Hematopoietic multipotent progenitor cell treated with erythropoietin and hydrocortisone succinate and interleukin-3 and kit ligand, for 8 days (in vitro differentiated cells): ENCODE measurements around the gene RPA3.
A peak's percentile ranks its signal among the peaks of the same experiment; 100 is the strongest.

Experiments
- DNase-seq: peaks from one replicate; pipeline ENCODE4 v3.0.0-alpha.2; 2015

Gene RPA3

GRCh38 chr7:7731732-7732131 lies 13.3 kb upstream of the RPA3 start:
- no peak for DNase-seq

GRCh38 chr7:7720750-7721621 lies 2.6 kb upstream of the RPA3 start:
- DNase-seq, result no peak

DNA sequence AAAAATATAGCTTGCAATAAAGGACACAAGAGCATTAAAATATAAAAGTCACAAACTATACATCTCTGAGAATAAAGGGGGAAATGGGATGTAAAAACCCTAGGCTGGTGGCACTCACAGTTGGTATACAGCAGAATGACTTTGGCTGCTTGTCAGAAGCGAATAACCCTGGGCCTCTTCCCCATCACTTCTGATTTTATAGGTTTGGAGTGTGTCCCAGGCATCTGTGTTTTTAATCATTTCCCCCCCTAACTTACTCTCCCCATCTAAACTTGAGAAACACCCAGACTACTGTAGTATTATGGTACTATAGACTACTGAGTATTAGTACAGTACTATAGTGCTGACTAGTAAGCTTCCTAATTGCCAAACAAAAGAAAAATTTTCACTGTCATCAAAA lies 1.8 kb upstream of the RPA3 start:
- no peak for DNase-seq

GRCh38 chr7:7719236-7719635 lies 829 bp upstream of the RPA3 start:
- peak; percentile 5 for DNase-seq

GRCh38 chr7:7713730-7714129 lies 4.7 kb downstream of the RPA3 start:
- no peak for DNase-seq

DNA sequence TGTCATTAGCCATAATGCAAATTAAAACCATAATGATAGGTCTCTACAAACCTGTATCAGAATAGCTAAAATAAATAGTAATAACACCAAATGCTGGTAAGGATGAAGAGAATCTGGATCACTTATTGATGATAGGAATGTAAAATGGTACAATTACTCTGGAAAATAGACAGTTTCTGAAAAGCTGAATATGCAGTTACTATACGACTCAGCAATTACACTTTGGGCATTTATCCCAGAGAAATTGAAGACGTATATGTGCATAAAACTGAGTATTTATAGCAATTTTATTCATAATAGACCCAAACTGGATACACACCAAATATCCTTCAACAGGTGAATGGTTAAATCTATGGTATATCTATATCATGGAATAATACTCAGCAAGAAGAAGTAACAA lies 7.9 kb downstream of the RPA3 start:
- DNase-seq, result no peak

GRCh38 chr7:7709291-7709690 lies 9.1 kb downstream of the RPA3 start:
- no peak for DNase-seq

- DNase-seq, result no peak
Observed at GRCh38 chr7:7707806-7708205, 10.6 kb downstream of the RPA3 start.

- DNase-seq, result no peak
Observed at GRCh38 chr7:7707246-7707645, 11.2 kb downstream of the RPA3 start.

DNA sequence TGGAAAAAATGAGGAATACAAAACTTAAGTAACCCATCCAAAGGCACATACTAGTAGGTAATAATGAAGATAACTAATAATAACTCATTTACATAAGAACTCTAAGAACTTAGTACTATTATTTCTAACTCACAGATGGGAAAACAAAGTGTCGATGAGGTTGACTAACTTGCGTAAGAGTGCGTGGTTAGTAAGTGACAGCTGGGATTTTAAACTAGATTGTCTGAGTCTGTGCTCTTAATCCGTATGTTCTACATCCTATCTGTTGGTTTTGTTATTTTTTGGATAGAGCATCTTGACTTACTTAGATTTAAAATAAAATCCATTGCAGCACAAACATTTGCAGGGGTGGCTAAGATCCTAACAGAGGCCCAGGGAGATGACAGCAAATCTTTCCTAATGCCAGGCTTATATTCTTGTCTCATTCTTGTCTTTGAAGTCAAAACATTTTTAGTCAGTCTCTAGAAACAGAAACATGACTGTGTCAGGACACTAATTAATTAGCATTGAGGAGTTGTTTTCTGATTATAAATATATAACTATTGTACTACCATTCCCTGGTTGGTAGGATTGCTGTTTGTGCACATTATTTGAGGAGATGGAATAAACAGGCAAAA lies 11.7 kb downstream of the RPA3 start:
- DNase-seq, result no peak

DNA sequence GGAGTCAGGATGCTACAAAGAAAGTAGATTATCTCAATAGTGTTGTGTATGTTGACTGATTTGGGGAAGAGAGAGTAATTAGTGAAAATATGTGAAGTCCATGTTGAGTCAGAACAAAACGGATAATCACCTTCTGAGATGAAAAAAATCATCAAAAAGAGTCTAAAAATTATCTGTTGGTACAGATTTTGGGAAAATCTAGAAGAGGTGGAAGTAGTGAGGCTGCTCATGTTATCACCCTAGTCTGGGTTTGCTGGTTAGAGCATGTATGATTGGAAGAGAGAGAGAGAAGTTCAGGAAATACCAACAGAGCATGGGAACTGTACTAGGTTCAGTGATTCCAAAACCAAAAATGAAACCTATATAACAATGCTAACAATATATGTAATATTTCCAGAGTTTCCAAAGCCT lies 12.3 kb downstream of the RPA3 start:
- no peak for DNase-seq

DNA sequence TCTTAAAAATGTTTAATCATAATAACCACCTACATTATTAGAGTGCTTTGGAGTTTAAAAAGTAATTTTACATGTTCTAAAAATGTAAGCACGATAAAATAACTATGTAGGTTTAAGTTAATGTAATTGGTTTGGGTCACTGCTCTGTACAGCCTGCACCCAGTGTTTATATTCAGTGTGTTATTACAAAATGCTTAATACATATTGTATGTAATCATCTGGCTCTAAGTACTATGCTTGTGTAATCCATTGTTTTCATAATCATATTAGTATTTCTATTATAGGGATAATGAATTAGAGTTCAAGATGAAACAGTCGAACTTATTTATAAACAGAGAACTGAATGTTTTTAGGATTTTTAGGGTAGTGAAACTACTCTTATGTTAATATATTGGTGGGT lies 13.1 kb downstream of the RPA3 start:
- no peak for DNase-seq

GRCh38 chr7:7704867-7705266 lies 13.5 kb downstream of the RPA3 start:
- DNase-seq, result no peak

DNA sequence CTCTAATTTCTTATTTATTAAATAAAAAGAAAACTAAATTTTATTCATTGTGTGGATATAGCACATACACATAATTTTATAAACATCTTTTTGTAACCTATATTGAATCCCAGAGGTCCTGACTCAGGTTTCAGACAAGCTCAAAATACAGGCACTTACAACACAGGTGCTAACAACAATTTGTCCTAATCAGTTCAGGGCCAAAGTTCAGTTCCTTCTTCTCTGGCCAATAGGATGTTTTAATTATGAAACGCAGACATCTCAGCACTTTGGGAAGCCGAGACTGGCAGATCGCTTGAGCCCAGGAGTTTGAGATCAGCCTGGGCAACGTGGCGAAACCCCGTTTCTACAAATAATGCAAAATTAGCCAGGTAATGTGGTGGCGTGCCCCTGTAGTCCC lies 15.0 kb downstream of the RPA3 start:
- no peak for DNase-seq

DNA sequence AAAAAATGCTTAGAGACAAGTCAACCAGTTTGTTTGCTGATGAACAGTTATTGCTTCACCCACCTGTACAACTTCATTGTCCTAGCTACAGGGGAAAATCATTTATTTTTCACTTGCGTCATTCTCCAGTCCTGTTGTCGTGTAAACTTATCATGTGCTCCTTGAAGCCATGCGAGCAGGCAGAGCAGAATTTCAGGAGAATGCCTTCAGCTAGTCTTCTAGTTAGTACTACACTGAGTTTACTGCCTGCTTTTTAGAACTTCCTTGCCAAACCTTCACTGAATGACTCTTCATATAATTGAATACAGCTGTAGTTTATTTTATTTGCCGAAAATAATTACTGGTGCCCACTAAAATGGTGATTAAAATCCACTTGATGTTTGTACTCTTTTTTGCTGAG lies 15.6 kb downstream of the RPA3 start:
- no peak for DNase-seq

- no peak for DNase-seq
Observed at GRCh38 chr7:7701527-7701926, 16.9 kb downstream of the RPA3 start.

GRCh38 chr7:7699970-7700369 lies 18.4 kb downstream of the RPA3 start:
- DNase-seq, result no peak

DNA sequence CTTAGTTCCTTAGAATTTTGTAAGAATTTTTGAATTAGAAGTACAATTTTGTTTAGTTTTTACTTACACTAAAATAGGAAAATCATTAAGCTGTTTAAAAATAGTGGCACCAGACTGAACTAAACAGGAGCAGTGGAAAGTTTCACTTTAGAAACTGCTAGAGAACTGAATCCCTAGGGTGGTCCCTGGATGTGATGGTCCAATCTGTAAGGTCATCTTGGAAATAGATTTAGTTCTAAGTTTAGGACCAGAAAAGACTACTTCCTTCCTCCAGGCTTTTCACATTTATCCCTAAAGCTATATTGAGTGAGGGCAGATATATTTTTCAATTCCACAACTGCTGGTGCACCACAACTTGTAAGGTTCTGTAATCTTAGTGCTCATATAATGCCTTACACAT lies 19.0 kb downstream of the RPA3 start:
- DNase-seq, result no peak

DNA sequence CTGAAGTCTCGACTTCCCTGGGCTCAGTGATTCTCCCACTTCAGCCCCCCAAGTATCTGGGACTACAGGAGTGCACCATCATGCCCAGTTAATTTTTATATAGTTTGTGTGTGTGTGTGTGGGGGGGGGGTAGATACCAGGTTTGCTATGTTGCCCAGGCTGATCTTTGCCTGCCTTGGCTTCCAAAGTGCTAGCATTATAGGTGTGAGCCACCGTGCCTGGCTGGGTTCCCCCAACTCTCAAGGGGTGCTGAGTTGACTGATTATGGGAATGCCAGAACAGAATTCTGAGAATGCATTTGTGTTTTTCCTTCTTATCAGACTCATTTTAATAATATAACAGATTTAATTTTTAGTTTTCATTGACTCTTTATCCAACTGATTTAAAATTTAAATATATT lies 19.5 kb downstream of the RPA3 start:
- DNase-seq, result no peak

DNA sequence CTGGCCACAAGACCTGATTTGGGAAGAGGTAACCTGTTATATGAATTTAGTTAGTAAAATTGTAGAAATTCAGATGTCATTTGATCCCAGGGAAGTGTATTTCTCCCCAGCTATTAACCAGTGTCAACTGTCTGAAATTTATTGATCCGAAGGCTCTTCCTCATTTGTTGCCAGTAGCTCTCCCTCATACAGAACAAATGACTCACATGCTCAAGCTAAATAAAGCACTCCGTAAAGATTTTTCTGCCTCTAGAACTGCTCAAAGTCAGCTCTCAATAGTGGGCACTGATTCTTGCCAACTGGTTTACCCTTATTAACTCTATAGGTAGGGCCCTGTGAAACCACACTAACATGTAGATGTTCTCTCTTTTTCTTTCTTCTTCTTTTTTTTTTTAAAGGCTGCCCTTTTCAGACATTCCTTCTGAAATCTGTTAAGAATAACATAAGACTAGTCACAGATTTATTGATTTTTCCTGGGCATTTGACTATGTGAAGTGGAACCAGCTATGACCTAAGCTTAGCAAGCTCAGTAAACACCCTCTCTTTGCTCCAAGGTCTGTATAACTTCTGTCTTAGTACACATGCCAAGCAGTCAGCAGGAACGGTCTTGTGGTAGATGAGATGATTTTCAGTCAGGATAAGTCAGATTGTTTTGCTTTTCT lies 21.8 kb downstream of the RPA3 start:
- DNase-seq, result no peak

DNA sequence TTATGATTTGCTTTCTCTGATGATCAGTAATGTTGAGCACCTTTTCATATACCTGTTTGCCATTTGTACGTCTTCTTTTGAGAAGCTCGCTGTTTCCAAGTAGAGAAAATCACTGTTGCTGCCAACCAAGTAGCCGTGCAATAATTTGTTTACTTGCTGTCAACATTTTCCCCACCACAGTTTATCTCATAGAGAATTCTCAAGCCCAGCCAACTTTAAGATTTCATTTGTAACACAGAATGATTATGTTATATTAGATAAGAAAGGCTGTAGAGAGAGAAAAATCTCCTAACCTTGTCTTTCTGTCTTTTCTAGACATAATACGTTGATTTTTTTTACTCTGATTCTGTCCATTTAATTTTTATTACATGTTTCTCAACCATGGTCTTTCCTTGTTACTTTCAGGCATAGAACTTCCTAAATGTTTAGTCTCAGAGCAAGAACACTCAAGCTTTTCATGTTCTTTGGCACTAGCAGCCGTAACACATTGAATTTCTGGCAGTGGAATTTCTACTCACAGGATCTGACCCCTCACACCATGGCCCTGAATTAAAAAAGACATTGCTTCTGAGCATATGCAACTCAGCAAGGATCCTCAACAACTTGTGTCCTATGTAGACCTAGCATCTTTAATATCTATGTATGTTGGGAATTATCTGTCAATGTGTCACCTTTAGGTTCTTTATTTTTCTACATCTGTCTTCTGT lies 23.1 kb downstream of the RPA3 start:
- DNase-seq, result no peak

GRCh38 chr7:7694542-7694941 lies 23.9 kb downstream of the RPA3 start:
- DNase-seq, result no peak

- no peak for DNase-seq
Observed at GRCh38 chr7:7693881-7694280, 24.5 kb downstream of the RPA3 start.

GRCh38 chr7:7688956-7689355 lies 29.5 kb downstream of the RPA3 start:
- DNase-seq, result peak; percentile 19
